ENCODE measurements around the gene MRPS2. TPM values are rescaled to one million over a fixed set of nuclear protein-coding genes. Genes with fewer than 3 reads are reported as not detected.

Gene MRPS2
- total RNA-seq, 3 donors from 2014 or later = 27.3 to 36.0 (median 28.2) TPM

GRCh38 chr9:135471791-135472640 is 28.5 kb upstream of the MRPS2 start:
- H3K36me3 ChIP-seq (ENCODE audit: low read depth) = no peaks in the 10 kb centered on the region
- no peak for DNase-seq
- H3K9me3 ChIP-seq = no peaks in the 10 kb centered on the region
- no peaks in the 10 kb centered on the region for H3K4me1 ChIP-seq (ENCODE audit: low read depth)
- no peak overlapping the region for H3K4me3 ChIP-seq
- TF ChIP-seq, protein P1, sequence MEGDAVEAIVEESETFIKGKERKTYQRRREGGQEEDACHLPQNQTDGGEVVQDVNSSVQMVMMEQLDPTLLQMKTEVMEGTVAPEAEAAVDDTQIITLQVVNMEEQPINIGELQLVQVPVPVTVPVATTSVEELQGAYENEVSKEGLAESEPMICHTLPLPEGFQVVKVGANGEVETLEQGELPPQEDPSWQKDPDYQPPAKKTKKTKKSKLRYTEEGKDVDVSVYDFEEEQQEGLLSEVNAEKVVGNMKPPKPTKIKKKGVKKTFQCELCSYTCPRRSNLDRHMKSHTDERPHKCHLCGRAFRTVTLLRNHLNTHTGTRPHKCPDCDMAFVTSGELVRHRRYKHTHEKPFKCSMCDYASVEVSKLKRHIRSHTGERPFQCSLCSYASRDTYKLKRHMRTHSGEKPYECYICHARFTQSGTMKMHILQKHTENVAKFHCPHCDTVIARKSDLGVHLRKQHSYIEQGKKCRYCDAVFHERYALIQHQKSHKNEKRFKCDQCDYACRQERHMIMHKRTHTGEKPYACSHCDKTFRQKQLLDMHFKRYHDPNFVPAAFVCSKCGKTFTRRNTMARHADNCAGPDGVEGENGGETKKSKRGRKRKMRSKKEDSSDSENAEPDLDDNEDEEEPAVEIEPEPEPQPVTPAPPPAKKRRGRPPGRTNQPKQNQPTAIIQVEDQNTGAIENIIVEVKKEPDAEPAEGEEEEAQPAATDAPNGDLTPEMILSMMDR (IDR thresholded peaks at IDR 0.05) = no peak
- intact Hi-C loops (cut with DNase I, micrococcal nuclease) = no loop called here
- no peak for ATAC-seq

DNA sequence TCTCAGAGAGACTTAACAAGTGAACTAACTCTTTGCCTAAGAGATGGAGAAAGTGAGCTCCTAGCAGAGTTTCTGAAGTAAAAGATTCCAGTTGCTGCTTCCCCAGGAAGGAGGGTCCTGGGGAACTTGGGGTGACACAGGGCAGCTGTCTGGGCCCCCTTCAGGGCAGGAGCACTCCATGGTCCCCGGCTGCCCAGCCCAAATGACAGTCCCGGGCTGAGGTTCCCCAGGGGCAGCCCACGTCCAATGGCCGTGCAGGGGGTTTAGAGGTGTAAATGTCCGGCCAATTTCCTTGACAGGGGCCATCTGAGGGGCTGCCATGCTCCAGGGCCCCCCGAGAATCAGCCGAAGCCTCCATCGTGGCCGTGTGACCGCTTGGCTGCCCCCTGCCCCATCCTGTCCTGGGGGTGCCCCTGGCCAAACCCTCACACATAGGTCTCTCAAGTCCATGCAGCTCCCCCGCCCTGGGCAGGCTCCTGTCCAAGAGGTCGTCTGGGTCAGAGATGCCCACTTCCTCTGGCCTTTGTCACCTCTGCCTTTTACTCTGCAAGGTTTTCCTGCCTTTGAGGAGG is 26.4 kb upstream of the MRPS2 start:
- no peak overlapping the region for H3K4me3 ChIP-seq
- no peaks in the 10 kb centered on the region for H3K9me3 ChIP-seq
- intact Hi-C loops (cut with DNase I, micrococcal nuclease) = no loop called here
- peaks cover 3% of the 10 kb centered on the region for H3K4me1 ChIP-seq (ENCODE audit: low read depth)
- peak in 1 of 3 donors; percentile 17 for DNase-seq
- no peaks in the 10 kb centered on the region for H3K36me3 ChIP-seq (ENCODE audit: low read depth)
- TF ChIP-seq, protein P1 (IDR thresholded peaks at IDR 0.05) = no peak
- ATAC-seq = no peak

DNA sequence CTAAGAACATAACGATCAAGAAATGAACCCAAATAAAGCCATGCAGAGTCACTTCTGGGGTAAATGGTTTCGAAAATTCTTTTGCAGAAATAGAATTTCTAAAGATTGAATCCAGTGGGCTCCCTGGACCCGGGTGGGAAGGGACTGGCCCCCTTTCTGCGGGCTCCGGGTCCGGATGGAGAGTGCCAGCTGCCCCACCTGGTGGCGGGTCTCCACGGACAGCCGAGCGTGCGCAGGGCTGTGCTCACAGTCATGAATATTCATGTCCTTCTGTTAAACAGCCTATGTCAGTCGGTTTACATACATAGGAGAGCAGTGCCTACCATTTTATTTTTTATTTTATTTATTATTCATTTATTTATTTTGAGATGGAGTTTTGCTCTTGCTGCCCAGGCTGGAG is 25.6 kb upstream of the MRPS2 start:
- no peaks in the 10 kb centered on the region for H3K36me3 ChIP-seq (ENCODE audit: low read depth)
- intact Hi-C loops (cut with DNase I, micrococcal nuclease) = no loop called here
- ATAC-seq (no peak), DNase-seq (peak in 2 of 3 donors; percentile 20 to 26)
- H3K4me3 ChIP-seq = no peak overlapping the region
- peaks cover 3% of the 10 kb centered on the region for H3K4me1 ChIP-seq (ENCODE audit: low read depth)
- no peaks in the 10 kb centered on the region for H3K9me3 ChIP-seq
- TF ChIP-seq, protein P1 (IDR thresholded peaks at IDR 0.05) = no peak

DNA sequence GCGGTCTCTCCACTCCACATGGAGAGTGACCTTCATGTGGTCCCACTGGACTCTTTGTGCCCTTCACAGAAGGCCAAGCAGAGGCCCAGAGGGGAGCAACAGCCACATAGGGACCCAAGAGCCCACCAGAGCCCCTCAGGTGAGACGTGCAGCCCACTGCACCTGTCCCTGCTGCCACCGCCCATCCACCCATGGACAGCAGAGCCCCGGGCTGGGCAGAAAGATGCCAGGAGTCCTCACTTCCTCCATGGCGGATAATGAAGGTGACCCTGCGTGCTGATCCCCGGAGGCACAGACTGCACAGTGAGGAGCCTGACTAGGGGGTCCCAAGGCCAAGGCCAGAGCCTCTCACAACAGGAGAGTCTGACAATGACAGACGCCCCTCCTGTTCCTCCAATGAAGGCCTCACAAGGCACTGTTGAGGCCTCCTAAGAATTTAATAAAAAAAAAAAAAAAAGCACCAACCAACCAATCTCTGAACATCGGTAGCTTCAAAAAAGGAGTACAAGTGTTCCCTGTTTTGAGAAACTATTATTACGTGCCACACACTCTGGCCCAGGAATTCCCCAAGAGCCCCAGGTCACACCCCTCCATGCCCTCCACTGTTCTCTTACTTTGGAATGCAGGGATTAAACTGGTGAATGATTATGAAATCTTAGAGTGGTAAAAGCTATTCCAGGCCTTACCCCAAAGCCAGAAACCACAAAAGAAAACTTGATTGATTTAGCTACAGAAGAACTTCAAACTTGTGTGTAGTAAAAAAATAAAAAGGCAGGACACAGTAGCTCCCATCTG is 23.7 kb upstream of the MRPS2 start:
- no peaks in the 10 kb centered on the region for H3K9me3 ChIP-seq
- intact Hi-C loops (cut with DNase I, micrococcal nuclease) = no loop called here
- no peaks in the 10 kb centered on the region for H3K36me3 ChIP-seq (ENCODE audit: low read depth)
- peaks cover 14% of the 10 kb centered on the region for H3K4me1 ChIP-seq (ENCODE audit: low read depth)
- peak in 1 of 3 donors; percentile 14 for DNase-seq
- no peak overlapping the region for H3K4me3 ChIP-seq
- ATAC-seq = no peak
- TF ChIP-seq, protein P1 (IDR thresholded peaks at IDR 0.05) = no peak

GRCh38 chr9:135478191-135478590 is 22.3 kb upstream of the MRPS2 start:
- no peaks in the 10 kb centered on the region for H3K36me3 ChIP-seq (ENCODE audit: low read depth)
- intact Hi-C loops (cut with DNase I, micrococcal nuclease) = no loop called here
- TF ChIP-seq, protein P1 (IDR thresholded peaks at IDR 0.05) = no peak
- H3K9me3 ChIP-seq = no peaks in the 10 kb centered on the region
- no peak overlapping the region for H3K4me3 ChIP-seq
- ATAC-seq = no peak
- DNase-seq = peak in 1 of 3 donors; percentile 38
- H3K4me1 ChIP-seq (ENCODE audit: low read depth) = peaks cover 14% of the 10 kb centered on the region

Data from mucosa of descending colon (tissue), 3 donors.